HG03432 (cell line): ENCODE results near the gene LZTR1.

Source experiments
- ATAC-seq: cut with Tn5 transposase; IDR thresholded peaks from one replicate; pipeline ENCODE4 v1.9.1; 2021; ENCODE audit warnings: mild to moderate bottlenecking, moderate library complexity; ENCODE audit not compliant: unreplicated experiment

The LZTR1 gene

DNA sequence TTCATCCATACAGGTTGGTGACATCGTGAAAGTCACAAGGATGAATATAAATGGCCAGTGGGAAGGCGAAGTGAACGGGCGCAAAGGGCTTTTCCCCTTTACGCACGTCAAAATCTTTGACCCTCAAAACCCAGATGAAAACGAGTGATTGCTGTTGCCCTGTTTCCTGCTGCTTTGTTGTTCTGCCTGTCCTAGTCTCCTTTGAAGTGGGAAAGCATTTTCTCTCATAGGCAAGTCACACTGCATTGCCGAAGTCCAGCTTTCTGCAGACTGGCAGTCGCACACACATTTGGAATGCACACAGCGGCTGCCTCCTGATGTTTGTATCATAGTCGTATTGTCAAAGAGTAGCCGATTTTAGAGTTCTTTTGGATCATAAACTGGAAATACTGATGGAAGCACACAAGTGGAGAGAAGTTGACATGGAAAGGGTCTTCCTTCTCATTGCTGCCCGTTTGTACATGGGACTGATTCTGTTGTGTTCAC, 32.4 kb upstream of the LZTR1 start:
- no peak for ATAC-seq

DNA sequence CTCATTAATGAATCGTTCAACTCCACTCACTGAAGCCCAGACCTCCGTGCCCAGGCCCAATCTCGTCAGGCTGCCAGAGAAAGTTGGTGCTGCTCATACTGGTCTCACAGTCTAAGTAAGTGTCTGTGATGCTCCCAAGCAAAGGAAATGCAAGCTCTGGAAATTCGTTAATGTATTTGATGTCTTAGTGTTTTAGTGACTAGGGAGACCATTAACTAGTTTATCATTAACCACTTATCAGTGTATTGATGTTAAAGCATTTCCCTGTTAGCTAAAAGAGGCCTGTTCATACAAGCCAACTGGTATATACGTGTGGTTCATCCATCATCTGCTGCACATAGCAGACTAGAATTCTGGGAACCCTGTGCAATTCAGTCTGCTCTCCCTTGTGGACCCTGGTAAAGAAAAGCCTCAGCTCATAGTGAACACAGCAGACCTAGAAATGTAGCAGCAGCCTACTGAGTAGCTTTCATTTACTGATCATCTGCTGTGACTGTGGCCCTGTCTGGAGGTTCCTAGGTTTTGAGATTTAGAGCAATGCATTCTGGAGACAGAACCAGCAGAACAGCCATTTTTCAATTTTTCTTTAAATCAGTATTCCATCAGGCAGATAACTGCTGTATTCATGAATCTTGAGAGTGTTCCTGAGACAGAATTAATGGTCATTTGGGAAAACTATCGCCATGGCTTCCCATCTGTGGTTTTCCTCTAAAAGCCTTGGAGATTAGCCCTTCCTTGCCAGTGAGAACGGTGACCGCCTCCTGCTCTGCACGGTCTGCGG, 30.8 kb upstream of the LZTR1 start:
- ATAC-seq, result no peak

DNA sequence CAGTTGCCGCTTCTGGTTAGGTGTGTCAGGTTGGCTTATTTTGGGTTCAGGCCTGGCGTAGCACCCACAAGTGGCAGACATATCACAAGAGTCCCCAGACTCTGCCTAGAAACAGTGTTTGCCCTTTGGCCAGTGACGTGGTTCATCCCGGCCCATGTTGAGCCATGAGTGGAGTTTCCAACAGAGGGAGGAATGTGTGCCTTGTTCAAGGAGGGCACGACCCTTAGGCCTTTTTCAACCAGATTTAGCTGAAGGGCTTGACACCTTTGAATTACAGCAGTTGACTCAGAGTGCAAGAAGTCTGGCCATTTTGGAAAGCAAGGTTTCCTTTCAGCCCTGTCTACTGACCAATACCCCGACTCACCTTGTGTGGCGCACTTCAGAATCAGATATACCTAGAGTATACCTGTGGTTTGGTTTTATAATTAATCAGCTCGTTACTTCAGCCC, 30.1 kb upstream of the LZTR1 start:
- ATAC-seq, result no peak

DNA sequence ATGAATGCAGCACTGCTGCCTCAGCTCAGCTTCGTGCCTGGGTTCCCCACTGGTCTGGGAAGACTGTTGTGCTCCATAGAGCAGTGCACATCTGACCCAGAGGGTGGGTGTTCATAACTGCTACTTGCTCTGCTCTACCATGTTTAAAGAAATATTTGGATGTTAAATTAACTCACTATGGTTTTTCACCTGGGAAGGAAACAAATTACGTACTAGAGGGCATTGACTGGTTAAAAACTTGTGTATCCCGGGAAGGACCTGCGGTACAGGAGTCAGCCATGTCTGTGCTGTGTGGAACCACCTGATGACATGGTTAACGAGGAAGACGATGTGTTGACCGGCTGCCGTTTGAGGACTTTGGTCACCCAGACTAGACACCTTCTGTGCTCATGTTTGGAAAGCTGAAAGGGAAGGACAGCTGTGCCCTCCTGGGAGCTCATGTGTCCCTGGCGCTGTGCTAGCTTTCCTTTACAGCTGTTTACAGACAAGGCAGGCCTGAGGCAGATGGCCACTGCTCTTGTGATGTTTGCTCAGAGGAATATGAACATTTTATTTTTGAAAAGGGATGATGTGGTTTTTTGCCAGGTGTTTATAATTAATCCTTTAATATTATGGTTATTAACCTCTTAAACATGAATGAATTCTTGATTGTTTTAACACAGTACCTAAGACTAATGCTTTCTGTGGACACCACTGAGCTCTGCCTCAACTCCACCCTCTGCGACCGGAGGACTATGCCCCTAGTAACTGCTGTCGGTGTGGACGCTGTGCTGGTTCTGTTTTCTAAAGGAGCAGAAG, 29.4 kb upstream of the LZTR1 start:
- ATAC-seq, result no peak

DNA sequence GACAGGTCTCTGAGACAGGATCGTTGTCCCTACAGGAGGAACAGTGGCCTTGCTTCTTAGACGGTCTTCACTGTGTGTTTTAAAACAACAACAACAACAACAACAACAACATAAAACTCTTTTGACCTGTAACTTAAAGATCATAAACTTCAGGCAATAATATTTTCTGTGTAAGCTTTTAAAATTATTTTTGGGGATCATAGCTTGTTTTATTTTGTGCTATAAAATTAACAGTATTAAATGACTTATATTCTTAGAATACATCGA, 28.8 kb upstream of the LZTR1 start:
- ATAC-seq, result no peak

DNA sequence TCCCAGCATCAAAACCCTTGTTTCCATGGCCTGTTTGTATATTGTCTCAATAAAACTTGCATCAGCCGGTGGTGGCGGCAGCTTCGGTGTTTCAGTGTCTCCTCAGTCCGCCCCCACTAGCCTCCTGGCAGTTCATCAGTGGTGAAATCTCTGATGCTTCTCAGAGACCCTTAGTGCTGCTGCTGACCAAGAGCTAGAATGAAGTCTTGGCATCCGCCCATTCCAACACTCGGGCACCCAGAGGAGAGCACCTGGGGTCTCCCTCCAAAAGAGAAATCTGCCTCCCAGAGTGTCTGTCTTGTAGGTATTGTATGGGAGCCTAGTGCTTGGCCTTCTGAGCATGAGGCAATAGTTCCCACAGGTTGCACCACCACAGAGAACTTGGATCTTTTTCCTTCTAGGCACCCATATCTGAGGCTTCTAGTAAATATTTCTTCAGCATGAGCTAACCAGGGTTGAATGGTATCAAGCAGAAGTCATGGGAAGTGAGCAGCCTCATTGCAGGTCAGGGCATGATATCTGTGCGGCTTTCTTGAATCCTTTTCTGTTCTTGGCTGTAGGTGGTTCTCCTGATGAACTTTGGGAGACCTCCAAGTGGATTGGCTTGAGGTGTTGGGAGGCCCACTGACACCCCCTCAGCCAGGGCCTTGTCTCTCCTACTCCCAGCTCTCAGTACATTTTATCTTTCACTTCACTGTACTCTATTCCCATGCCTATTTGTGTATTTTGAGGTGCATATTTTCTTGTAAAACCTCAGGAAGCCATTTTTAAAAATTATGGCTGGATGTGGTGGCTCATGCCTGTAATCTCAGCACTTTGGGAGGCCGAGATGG, 28.2 kb upstream of the LZTR1 start:
- ATAC-seq, result no peak

DNA sequence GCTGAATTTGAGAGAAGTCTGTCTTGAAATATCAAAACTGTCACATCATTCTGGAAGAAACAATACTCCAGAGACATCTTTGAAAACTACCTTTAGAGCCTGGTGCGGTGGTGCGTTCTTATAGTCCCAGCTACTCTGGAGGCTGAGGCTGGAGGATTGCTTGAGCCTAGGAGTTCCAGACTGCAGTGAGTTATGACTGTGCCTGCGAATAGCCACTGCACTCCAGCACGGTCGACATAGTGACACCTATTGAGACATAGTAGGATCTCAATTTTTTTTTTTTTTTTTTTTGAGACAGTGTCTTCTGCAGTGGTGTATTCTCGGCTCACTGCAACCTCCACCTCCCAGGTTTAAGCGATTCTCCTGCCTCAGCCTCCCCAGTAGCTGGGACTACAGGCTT, 26.5 kb upstream of the LZTR1 start:
- ATAC-seq, result no peak

DNA sequence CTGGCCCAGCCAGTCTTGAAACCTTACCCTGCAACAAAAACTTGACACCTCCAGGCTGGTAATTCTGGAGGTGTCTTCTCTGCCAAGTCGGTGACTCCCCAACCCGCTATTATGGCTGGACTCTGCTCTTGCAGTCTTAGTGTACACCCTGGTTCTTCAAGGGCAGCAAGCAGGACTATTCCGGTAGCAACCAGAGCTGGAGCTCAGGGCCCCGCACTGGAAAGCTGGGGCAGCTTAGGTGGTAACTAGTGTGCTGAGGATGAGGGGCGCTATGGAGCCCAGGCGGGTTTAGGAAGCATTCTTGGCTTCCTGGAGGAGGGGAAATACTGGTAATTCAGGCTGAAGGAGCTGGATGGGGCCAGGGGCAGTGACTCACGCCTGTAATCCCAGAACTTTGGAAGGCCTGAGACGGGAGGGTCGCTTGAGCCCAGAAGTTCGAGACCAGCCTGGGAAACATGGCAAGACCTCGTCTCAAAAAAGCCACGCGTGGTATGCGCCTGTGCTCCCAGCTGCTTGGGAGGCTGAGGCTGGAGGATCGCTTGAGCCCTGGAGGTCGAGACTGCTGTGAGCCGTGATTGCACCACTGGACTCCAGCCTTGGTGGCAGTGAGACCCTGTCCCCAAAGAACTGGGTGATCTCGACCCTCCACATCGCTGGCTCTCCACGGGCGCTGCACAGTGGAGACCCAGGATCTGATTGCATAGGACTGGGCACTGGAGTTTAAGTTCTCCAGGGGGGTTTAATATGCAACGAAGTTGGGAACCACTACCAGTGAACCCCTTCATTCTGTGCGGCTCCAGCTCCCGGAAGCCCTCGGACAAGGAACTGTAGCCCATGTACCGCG, 25.6 kb upstream of the LZTR1 start:
- ATAC-seq, result no peak

DNA sequence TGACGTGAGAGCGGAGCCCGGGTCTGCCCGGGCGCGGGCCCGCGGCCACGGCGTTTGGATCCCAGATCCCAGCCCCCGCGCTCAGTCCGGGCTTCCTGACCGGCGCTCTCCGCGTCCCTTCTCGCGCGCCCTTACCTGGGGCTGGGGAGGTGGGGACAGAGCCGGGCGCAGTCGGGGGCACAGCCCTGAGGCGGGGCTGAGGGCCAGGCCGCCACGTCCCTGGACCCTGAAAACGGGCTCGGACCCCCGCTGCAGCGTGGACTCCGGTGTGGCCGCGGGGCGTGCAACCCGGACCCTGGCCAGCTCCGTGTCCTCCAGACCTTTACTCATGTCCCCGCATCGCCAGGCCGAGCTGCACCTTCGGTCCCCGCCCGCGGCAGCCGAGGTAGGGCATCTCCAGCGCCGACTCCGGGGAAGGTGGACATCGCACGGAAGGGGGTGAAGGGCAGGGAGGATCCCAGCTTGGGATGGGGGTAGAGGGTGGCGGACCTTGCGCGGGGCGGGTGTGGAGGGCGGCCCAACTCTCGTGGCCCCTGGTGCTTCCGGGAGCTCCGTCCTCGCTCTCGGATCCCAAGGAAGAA, 24.9 kb upstream of the LZTR1 start:
- no peak for ATAC-seq

DNA sequence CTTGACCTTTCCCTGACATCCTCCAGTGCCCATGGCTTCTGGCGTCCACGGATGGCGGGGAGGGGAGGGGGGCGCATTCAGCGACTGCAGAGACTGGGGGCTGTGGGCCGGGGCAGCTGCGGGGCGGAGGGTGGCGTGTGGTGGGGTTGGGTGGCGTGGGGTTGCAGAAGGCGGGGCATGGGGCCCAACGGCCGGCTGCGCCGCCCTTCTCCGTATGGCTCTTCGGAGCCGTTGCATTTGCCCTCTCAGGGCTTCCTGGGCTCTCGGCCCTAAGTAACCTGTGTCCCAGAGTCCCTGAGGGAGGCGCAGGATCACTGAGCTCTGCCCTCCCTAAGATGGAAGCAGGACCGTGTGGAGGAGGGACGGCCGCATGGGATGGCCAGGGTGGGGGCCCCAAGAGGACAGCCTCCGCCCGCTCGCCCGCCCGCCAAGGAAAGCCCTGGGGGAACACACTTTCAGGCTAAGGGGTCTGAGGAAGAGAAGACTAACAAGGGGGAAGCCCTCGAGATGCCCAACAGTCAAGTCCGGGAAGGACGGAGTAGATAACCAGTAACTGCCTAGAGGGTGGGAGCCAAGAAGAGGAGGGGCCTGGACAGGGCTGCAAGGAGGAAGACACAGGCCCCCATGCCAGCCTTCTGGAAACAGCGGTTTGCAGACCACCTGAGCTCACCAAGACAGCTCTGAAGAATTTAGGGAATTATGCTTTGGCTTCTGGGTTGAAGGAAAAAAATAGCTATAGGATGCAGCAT, 24.2 kb upstream of the LZTR1 start:
- no peak for ATAC-seq

DNA sequence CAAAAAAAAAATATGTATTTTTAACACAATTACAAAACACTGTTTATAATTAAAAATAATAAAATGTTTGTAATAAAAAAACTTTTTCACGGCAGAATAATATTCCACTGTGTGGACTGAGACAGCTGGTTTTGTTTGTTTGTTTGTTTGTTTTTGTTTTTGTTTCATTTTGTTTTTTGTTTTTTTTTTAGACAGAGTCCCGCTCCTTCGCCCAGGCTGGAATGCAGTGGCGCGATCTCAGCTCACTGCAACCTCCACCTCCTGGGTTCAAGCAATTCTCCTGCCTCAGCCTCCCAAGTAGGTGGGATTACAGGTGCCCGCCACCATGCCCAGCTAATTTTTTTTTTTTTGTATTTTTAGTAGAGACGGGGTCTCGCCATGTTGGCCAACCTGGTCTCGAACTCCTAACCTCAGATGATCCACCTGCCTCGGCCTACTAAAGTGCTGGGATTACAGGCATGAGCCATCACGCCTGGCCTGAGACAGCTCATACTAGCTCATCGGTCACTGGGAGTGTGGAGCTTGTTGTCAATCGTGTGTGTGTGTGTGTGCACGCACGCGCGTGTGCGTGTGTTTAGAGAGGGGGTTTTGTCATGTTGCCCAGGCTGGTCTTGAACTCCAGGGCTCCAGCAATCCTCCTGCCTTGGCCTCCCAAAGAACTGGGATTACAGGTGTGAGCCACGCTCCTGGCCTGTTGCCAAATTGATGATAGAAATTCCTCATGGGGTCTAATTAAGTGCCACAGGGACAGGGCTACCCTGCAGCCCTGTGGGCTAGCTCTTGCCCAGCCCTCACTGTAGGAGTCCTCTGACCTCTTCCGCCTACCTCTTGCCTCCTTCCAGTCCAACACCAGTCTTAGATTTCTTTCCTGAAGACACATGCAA, 22.3 kb upstream of the LZTR1 start:
- no peak for ATAC-seq

DNA sequence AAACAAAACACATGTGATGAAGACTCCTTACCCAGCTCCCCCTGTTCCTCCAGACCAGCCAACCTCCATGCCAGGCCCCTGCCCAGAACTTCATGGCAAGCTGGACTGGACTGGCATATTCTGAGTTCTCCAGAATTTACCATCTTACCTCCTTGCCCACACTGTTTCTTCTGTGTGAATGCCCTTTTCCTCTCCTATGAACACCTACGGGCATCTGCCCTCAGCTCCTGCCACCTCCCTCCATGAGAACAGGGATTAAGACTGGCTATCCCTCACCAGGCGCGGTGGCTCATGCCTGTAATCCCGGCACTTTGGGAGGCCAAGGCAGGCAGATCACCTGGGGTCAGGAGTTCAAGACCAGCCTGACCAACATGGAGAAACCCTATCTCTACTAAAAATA, 21.5 kb upstream of the LZTR1 start:
- no peak for ATAC-seq

DNA sequence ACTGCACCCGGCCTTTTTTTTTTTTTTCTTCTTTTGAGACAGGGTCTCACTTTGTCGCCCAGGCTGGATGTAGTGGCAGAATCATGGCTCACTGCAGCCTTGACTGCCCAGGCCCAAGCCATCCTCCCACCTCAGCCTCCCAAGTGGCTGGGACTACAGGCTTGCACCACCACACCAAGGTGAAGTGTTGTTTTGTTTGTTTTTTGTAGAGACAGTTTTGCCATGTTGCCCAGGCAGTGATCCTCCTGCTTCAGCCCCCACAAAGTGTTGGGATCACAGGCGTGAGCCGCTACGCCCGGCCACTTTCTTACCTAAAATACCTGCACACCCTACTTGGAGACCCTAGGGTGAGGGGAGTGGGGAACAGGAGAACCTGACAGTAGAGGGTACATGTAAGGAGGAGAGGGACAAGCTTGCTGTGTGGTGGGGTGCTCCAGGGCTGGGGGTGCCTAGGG, 19.6 kb upstream of the LZTR1 start:
- ATAC-seq, result no peak

DNA sequence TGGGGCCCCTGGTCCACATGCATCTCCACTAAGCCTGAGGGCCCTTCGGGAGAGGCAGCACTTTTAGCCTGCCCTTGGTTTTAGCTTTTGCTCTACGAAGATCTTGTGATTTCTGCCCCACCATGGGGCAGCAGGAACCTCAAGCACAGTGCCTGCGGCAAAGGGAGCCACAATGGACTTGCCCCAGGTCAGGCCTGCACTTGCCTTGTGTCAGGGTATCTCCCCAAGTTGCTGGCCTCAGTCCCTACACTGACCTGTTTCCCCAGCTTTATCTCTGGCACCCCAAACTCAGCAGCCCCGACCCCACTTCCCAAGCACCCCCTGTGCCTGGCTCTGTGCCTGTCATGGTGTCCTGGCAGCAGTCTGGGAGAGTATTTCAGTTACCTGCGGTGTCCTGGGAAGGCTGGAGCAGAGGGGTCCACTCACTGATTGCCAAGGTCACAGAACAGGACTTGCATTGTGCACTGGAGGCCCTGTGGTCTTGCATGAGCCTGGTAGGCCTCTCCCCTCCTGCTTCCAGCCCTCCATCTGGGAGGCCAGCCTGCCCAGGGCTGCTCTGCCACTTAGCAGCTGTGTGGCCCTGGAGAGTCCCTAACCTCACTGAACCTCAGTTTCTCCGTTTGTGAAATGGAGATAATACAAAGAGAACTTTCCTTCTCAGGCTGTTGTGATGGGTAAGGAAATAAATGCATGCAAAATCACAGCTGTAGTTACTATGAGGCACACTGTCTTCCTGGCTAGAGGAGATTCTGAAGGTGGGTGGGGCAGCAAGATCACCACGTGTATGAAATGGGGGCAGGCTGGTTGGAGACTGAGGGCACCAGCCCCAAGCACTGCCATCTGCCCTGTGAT, 18.7 kb upstream of the LZTR1 start:
- ATAC-seq, result no peak

DNA sequence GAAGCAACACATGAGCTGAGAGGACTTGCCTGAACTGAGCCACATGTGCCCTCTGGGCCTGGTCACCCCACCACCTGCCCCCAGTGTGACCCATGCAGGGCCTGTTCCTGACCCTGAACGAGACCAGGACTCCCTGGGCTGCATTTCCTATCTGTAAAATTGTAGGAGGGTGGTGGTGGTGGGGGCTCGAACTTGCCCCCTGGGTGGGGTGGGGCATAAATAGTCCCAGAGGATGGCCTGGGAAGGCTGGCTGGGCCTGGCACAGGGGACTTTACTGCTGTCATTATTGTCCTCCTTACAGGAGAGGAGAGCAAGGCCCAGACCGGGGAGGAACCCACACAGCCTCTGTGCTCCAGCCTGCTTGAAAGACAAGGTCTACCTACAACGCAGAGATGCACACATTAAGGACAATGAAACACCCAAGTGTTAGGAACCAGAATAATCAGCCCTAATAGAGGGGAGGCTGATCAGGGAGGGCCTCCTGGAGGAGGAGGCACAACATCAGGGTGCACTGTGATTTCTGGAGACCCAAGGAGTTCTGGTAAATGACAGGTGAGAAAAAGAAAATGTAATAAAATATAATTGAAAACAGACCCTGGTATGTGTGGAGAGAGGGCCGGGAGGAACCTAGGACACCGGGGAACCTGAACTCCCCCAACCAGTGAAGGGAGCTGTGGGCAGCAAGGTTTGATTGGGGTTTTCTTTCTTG, 17.9 kb upstream of the LZTR1 start:
- ATAC-seq, result no peak

DNA sequence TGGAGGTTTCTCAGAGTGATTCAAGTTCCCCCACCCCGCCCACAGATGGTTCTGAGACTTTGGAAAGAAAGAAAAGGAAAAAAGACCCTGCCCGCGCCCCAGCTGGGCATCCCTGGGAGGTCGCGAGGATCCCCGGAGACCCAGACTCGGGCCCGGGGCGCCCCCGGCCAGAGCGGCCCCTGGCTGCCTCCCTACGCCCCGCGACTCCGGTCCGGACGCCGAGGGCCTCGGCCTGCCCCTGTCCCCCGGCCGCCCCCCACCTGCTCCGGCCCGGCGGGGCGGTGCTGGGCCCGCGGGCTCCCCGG, 17.3 kb upstream of the LZTR1 start:
- no peak for ATAC-seq
